ENCODE data around the gene SKAP2.
A peak's percentile ranks its signal among the peaks of the same experiment; 100 is the strongest.

The SKAP2 gene

GRCh38 chr7:26777385-26777784 is 87.0 kb downstream of the SKAP2 start:
- no peak for DNase-seq (ENCODE audit: low read depth, low spot score)

- DNase-seq (ENCODE audit: low read depth, low spot score) = no peak
Observed at GRCh38 chr7:26760501-26760900, 103.9 kb downstream of the SKAP2 start.

- DNase-seq (ENCODE audit: low read depth, low spot score) = no peak
Observed at GRCh38 chr7:26759108-26759507, 105.3 kb downstream of the SKAP2 start.

- no peak for DNase-seq (ENCODE audit: low read depth, low spot score)
Observed at GRCh38 chr7:26743205-26743604, 121.2 kb downstream of the SKAP2 start.

GRCh38 chr7:26735976-26736600 is 128.3 kb downstream of the SKAP2 start:
- peak; percentile 48 for DNase-seq (ENCODE audit: low read depth, low spot score)

- DNase-seq (ENCODE audit: low read depth, low spot score) = no peak
Observed at GRCh38 chr7:26729150-26729775, 135.1 kb downstream of the SKAP2 start.

- DNase-seq (ENCODE audit: low read depth, low spot score) = no peak
Observed at GRCh38 chr7:26726051-26726450, 138.3 kb downstream of the SKAP2 start.

- no peak for DNase-seq (ENCODE audit: low read depth, low spot score)
Observed at GRCh38 chr7:26724795-26725194, 139.6 kb downstream of the SKAP2 start.

- DNase-seq (ENCODE audit: low read depth, low spot score) = no peak
Observed at GRCh38 chr7:26723129-26723528, 141.3 kb downstream of the SKAP2 start.

- DNase-seq (ENCODE audit: low read depth, low spot score) = no peak
Observed at GRCh38 chr7:26721450-26721849, 142.9 kb downstream of the SKAP2 start.

- no peak for DNase-seq (ENCODE audit: low read depth, low spot score)
Observed at GRCh38 chr7:26718063-26718462, 146.3 kb downstream of the SKAP2 start.

- DNase-seq (ENCODE audit: low read depth, low spot score) = no peak
Observed at GRCh38 chr7:26714438-26714837, 150.0 kb downstream of the SKAP2 start.

GRCh38 chr7:26714006-26714405 is 150.4 kb downstream of the SKAP2 start:
- DNase-seq (ENCODE audit: low read depth, low spot score) = no peak

- no peak for DNase-seq (ENCODE audit: low read depth, low spot score)
Observed at GRCh38 chr7:26709210-26709990, 155.0 kb downstream of the SKAP2 start.

GRCh38 chr7:26705567-26705966 is 158.8 kb downstream of the SKAP2 start:
- DNase-seq (ENCODE audit: low read depth, low spot score) = no peak

- no peak for DNase-seq (ENCODE audit: low read depth, low spot score)
Observed at GRCh38 chr7:26704786-26705185, 159.6 kb downstream of the SKAP2 start.

- DNase-seq (ENCODE audit: low read depth, low spot score) = no peak
Observed at GRCh38 chr7:26704036-26704435, 160.4 kb downstream of the SKAP2 start.

- no peak for DNase-seq (ENCODE audit: low read depth, low spot score)
Observed at GRCh38 chr7:26700893-26701292, 163.5 kb downstream of the SKAP2 start.

- no peak for DNase-seq (ENCODE audit: low read depth, low spot score)
Observed at GRCh38 chr7:26700386-26700785, 164.0 kb downstream of the SKAP2 start.

- DNase-seq (ENCODE audit: low read depth, low spot score) = no peak
Observed at GRCh38 chr7:26699766-26700165, 164.6 kb downstream of the SKAP2 start.

GRCh38 chr7:26698806-26699205 is 165.6 kb downstream of the SKAP2 start:
- DNase-seq (ENCODE audit: low read depth, low spot score) = no peak

GRCh38 chr7:26698194-26698593 is 166.2 kb downstream of the SKAP2 start:
- DNase-seq (ENCODE audit: low read depth, low spot score) = no peak

GRCh38 chr7:26696978-26697377 is 167.4 kb downstream of the SKAP2 start:
- no peak for DNase-seq (ENCODE audit: low read depth, low spot score)

Data from iPS DF 19.7 (cell line).